HL-60 (cell line): Measurements from ENCODE around the gene DYSF.

Source experiments
- CTCF ChIP-seq: IDR thresholded peaks from one replicate; pipeline ENCODE4 v1.5.1; 2011; ENCODE audit warnings: low read length, control low read depth, inconsistent platforms; ENCODE audit not compliant: insufficient read depth
- POLR2AphosphoS5 ChIP-seq: IDR thresholded peaks from 2 replicates; pipeline ENCODE4 v1.6.1; 2012; ENCODE audit warnings: low read depth
- REST ChIP-seq: IDR thresholded peaks from 2 replicates; pipeline ENCODE4 v1.6.1; 2012; ENCODE audit warnings: low read depth; ENCODE audit not compliant: insufficient replicate concordance
- SPI1 ChIP-seq: IDR thresholded peaks from 2 replicates; pipeline ENCODE4 v1.6.1; 2012; ENCODE audit warnings: low read depth, mild to moderate bottlenecking, borderline replicate concordance

- no peak for TF ChIP-seq POLR2AphosphoS5
- no peak for TF ChIP-seq CTCF
- TF ChIP-seq SPI1 = no peak
- TF ChIP-seq REST = no peak
Measured at GRCh38 chr2:71469403-71470398, 16.3 kb downstream of the DYSF start.
